HG03342 (cell line): ENCODE data around the gene NDEL1.

Experiments
- ATAC-seq: cut with Tn5 transposase; IDR thresholded peaks from one replicate; pipeline ENCODE4 v1.9.1; 2021; ENCODE audit warnings: mild to moderate bottlenecking, moderate library complexity; ENCODE audit not compliant: unreplicated experiment

Gene NDEL1

DNA sequence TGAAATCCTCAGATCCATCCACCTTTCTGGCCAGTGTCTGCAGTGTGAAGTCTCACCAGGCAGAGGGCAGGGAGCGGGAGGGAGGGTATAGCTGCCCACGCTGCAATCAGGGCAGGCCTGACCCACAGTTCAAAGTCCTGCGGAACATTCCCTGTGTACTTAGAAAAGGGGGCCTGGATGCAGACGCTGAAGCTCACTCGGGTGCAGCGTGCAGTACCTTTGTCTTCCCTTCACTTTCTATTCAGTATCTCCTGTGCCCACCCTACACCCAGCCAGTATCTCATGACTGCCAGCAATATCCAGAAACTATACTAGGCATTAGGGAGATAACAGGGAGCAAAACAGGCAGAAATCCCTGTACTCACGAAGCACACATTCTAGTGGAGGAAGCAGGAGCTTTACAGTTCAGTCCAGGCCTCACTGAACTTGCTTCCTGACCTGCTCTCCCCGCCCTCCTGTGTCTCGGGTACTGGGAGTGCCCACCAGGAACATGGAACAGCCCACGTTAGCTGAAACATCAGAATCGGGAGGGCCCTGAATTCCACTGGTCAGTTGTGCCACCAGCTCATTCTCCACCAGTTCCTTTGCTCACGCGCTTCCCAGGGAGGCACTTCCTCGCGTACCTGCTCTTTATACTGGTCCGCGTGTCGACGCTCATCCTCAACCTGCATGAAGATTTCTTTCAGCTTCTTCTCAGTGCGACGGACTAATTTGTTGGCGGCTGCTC is 42.2 kb downstream of the NDEL1 start:
- ATAC-seq: no peak

DNA sequence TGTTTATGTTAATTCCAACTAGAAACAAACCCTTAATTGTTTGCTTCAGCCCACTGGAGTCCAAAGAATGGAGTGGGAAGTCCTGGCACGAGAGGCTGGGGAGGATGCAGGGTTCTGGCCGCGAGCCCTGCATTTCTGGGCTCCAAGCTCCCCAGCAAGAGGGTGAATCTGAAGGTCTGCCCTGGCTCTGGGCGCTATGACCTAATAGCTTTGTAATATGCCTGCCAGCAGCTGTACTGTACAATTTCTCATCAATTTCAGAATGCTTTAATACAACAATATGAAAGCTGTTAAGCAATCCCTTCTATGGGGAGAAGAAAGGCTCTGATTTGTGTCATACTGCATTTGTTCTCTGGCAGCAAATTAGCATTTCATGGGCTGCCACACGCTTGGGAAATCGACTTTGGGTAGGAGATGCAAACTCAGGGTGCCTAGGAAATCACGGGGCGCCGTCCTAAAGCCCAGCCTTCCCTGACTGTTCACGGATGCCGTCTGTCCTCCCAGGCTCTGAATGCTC is 43.8 kb downstream of the NDEL1 start:
- no peak for ATAC-seq

DNA sequence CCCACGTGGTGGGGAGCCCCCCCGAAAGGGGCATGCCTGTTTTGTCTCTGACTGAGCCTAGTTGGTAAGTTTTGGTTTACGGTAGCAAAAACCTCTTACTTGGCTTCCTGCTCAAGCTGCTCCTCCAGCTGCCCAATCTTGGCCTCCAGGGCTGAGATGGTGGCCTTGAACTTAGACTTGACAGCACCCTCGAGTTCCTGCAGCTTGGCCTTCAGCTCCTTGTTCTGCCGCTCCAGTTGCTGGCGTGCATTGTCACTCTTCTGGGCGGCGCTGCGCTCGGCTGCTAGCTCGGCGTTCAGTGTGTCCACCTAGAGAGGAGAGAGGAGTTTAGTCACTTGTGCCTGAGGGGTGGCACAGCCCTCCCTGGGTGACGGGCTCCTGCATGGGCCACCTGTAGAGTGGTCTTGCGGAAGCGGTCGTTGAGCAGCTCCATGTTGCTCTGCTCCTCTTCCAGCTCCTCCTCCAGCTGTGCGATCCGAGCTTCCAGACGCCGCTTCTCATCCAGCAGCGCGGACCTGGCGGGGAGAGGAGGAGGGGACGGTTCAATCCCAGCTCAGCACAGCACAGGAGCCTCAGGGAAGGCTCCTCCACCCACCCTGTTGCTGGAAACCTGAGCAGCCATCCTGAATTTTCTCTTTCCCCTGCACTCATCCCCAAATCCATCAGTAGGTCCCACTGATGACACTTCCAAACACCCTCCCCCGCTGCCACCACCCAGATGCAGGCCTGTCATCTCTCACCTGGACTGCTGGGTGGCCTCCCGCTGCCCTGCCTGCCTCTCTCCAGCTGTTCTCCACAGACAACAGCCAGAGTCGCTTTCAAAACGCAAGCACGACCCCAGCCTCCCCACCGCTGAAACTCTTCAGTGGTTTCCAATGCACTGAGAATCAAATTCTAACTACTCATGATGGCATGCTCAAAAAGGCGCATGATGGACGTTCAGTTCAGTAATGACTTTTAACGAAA is 44.6 kb downstream of the NDEL1 start:
- no peak for ATAC-seq

DNA sequence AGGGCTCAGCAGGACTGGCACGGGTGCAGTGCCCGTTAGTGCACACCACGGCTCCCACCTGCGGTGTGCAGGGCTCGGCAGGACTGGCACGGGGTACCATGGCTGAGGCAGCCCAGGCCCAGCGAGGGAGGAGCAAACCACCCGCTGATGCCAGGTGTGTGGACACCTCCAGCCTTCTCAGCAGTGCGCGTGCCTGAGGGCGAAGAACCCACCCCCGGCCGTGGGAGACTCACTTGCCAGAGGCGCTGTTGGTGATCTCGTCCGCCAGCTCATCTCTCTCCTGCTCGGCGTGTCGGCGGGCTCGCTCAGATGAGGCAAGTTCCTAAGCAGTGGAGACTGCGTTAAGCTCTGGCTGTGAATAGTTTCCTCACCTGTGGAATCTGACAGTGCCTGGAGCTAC is 45.4 kb downstream of the NDEL1 start:
- ATAC-seq: no peak

DNA sequence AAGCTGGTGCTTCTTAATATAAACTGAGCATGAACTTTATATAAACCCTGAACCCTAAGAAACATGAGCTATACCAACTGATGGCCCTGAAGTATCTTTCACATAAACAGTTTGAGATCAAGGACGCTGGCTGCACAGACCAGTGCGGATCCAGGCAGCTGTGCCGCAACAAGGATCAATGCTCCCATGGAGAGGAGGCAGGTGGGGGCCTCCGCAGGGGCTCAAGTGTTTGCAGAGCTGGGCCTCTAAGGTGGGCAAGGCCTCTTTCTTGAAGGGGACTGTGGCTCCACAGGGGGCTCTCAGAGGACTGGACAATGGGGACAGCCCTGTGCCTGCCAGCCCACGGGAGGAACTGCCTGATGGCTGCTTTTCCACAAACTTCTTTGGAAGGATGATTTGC is 46.0 kb downstream of the NDEL1 start:
- no peak for ATAC-seq

DNA sequence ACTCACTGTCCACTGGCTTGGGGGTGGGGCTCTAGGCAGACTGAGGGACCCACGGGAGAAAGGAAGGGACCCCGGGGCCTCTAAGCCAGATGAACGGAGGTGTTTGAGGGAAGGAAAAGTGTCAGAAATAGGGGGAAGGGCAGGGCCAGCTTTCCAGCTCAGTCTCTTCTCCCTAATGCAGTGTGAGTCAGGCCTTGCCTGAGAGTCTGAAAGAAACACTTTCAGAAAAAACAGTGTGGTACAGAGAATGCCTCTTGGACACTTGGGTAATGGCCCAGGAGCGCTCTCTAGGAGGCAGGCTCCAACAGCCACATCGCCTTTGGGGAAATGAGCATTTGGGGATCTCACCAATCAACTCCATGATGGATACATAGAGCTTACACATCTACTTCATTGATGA is 46.9 kb downstream of the NDEL1 start:
- ATAC-seq: no peak

DNA sequence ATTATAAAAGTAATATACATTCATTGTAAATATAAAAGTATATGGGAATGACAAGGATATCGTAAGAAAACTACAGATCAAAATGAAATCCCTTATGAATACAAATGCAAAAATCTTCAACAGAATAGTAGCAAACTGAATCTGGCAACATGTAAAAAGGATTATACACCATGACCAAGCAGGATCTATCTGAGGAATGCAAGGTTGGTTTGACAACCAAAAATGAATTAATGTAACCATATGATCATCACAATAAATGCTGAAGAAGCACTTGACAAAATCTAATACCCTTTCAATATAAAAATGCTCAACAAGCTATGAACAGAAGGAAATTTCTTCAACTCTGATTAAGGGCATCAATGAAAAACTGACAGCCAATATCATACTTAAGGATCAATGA is 48.8 kb downstream of the NDEL1 start:
- no peak for ATAC-seq

DNA sequence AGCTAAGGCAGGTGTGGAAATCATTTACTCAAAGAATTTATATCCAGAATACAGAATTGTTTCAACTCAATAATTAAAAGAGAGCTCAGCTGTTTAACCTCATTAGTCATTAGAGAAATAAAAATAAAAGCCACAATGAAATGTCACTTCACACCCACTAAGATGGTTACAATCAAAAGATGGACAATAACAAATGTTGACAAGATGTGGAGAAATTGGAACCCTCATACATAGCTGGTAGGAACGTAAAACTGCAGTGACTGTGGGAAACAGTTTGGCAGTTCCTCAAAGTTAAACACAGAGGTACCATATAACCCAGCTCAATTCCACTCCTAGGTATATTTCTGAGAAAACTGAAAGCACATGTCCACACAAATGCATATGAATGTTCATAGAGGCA is 49.8 kb downstream of the NDEL1 start:
- no peak for ATAC-seq

DNA sequence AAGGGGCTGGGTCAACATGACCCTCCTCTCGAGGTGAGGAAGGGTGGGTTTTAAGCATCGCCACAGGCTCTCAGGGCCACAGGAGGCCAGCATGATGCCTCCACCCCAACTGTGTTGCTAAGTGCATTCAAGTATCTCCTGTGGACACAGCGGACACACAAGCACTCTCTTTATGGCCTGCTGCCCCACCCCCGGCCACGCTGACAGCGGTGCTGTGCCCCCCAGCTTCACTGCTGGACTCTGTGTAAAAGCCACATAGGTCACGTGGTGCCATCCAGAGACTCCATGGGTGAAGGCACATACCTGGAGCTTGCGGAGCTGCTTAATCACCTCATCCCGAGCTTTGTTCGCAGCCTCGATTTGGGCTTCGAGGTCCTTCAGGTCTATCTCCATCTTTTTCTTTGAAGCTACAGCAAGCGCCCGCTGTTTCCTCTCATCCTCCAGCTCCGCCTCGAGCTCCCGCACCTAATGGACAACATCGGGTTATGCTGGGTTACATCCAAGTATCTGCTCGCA is 51.5 kb downstream of the NDEL1 start:
- ATAC-seq: no peak

DNA sequence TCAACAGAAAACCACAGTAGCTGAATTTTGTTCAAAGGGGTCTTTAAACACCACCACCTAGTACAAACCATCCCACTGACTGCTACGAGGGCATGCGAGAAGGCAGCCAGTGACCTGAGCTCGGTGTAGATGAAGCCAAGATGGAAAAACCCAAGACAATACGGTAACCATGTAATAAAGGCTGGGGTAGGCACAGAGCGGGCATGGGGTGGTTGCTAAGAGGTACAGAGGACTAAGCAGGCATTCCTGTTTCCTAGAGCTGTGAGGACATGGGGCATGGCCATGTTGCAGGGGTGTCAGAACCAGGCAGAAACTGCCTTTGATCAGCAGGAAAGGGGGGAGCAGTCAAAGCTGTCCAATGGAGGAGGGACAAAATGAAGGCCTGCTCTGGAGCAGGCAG is 52.1 kb downstream of the NDEL1 start:
- no peak for ATAC-seq

DNA sequence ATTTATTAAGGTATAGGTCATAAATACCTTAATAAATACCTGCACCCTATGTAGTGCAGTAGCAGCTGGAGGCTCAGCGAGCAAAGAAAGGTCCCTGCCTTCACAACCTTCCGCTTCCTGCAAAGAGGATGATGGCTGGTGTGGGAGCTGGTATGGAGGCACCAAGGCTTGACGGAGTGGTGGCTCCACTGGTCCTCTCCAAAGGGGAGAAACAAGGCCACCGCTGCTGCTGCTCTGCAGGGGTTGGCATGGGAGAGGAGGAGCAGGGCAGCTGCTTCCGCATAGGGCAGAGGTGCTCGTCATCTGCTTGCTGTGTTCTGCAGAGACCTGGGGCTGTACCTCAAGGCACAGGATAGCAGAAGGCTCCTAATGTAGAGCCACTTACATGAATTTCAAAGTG is 52.8 kb downstream of the NDEL1 start:
- no peak for ATAC-seq

DNA sequence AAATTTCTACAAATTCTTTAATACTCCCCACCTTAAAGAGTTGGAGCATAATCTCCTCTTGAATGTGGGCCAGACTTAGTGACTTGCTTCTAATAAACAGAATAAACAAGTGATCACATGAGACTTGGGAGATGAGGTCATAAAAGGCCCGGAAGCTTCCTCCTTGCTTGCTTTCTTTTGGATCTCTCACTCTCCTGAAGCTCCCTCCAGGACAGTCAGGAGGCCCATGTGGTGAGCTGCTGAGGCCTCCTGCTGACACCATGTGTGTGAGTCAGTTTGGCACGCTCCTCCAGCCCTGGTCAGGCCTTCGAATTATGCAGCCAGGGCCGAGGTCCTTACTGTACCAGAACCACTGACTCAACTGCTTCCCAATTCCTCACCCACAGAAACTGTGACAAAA is 53.2 kb downstream of the NDEL1 start:
- no peak for ATAC-seq

DNA sequence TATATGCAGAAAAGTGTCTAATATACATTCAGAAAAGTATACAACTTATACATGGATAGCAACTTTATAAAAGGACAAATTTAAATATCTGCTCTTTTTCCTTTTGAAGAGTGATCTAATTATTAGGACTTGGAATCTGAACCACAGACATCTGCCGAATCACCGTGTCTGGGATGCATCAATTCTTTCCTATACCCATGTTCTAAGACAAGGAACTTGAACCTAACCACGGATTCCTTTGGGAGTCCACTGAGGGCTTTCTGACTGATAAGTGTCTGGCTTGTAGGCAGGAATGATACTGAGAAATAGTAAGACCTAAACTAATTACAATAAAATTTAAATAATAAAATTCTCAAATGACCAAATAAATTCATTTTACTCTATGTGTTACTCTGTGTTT is 54.2 kb downstream of the NDEL1 start:
- ATAC-seq: no peak

DNA sequence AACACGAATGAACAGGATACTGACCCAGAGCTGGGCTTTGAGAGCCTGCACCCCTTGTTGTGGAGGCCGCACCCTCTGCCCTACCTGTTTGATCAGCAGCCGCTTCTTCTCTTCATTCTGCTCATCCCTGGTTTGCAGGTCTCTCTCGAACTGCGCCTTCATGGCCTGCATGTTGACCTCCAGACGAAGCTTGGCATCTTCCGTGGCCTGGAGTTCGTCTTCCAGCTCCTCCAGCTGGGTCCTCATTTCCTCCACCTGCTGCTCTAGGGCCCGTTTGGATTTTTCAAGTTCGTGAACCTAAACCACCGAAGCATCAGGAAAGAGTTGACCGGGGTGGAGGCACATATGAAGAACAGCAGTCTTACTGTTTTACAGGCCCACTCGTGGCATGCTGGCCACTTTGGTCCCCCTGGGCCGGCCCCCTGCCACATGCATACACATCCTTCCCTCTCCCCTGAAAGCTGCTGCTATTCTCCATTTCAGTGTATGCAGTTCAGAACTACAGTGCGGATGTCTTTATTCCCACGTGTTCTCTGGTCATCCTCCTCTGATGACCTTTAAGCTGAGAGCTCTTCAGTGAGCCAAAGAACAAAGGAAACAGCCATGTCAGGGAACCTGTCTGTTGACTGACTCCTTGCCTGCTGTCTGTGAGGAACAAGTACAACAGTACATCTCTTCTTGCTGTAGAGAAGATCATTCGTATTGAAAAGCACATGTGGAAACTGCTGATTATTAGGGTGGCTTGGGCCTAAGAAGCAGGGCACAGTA is 54.8 kb downstream of the NDEL1 start:
- no peak for ATAC-seq

DNA sequence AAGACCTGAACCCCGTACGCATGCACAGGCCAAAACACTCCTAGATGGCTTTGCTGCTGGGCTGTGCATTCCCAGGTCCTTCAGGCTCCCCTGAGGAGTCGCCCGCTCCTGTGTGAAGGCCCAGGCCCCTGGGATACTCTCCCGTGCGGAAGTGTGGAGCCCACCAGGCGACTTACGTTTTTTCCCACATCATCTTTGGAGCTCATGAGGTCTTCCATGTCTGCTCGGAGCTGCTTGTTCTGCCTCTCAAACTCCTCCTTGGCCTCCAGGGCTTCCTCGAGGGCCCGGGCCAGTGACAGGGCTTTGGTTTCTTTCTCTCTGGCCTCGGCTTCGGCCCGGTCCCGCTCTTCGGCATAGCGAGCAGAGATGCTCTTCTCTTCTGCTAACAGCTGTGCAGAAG is 56.4 kb downstream of the NDEL1 start:
- ATAC-seq: no peak

DNA sequence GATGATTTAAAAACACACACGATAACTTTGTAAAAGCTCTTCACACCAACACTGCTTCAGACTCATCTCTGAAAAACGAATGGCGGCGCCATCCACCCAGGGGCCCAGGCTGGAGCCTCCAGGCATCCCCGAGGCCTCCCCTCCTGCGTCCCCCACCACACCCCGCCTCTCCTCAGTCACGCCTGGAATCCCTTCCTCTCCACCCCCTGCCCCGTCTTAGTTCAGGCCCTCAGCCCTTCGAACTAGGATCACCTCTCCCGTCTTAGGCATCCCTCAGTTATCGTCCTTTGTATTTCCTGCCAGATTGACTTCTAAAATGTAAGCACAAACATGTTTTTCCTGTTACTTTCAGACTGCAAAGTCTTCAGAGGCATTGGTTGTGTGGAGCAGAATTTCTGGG is 58.3 kb downstream of the NDEL1 start:
- ATAC-seq: no peak

DNA sequence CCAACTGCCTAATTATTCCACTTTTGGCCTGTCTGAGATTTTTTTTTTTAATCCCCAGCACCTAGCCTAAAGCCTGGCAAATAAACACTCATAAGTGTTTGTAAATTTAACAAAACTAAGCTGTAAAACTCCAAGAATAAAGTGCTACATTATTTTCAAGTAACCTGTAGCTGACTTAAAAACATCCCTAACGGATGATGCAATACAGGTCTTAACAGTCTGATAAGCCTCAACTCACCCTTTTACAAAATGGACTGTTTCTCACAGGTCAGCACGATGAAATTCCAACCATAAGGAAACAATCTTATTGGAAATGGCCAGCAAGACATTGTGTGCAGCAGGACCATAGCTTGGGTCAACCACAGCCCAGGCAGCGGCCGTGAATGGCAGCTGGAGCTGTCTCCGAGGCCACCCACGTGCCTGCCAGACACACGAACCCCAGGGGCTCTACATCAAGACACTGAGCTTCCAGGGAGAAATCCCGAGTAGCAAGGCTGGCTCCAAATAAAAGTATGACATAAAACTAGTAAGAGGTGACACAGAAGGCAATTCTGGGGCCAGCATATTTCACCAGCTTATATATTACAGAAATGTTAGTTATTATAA is 58.9 kb downstream of the NDEL1 start:
- no peak for ATAC-seq

DNA sequence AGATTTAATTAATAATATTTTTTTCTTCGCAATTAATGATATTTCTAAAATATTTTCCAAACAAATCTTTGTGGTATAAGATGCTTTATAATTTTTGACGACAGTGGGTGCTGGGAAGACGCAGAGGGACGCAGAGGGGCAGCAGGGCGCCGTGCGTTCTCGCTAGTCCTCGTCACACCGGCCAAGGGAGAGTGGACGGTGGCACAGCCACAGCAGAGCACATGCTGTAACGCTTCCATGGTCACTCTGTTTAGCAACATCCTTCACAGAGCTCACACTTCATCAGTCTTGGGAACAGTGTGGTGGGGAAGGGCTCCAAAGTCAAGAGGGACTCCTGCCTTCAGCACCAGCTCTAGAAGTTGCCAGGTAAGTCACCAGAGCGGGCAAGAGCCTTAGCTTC is 60.4 kb downstream of the NDEL1 start:
- ATAC-seq: no peak

DNA sequence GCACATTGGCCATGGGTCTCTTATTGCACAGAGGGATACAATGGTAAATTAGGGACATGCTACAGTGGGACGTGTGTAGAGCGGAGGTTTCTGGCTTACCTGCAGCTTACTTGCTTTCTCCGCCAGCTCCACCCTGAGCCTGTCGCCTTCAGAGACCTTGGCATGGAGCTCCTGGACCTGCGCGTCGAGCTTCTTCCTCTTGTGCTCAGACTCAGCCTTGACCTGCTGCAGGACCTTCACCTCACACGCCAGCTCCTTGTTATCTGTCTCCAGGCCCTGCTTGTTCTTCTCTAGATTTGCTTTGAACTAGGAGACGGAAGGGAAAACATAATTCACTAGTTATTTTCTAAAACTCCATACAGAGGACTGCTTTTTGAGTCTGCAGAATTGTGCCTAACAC is 63.5 kb downstream of the NDEL1 start:
- ATAC-seq: no peak

DNA sequence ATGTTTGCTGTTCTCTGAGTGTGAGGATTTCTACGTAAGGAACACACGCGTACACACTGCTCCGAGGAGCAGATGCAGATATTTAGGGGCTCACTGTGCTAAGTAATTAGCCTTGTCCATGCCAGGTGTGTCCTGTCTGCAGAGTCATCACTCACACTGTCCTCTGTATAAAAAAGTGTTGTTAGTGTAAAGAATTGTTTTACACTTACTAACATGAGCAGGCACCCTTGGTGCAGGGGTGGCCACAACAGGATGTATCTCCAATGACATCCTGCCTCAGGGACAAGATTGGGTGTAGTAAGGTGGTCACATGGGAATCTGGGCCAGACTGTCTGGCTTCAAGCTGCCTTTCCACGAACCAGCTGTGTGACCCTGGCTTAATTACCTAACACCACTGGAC is 63.9 kb downstream of the NDEL1 start:
- no peak for ATAC-seq

DNA sequence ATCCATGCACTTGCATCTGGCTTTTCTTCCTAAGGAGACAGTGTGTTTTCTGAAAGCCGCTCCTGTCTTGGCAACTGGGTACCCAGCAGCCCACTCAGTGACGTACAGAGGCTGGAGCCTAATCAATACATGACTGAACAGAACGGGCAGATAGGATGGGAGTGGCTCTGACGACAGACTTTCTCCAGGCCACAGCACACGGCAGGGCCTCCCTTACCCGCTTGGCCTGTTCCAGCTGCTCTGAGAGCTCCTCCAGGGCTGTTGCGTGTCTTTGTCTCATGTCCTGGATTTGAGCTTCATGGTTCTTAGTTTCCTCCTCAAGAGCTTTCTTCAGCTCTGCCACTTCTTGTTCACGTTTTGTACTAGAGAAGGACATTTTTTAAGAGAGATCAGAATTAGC is 64.9 kb downstream of the NDEL1 start:
- ATAC-seq: no peak
